Type B pancreatic cell (in vitro differentiated cells): ENCODE results near the gene LRCH1. TPM values are rescaled to one million over a fixed set of nuclear protein-coding genes. Genes with fewer than 3 reads are reported as not detected.
A peak's percentile ranks its signal among the peaks of the same experiment; 100 is the strongest.

Experiments used
- DNase-seq: peaks from one replicate; pipeline ENCODE4 v3.0.0; 2021; ENCODE audit warnings: mixed read lengths; ENCODE audit not compliant: unreplicated experiment; ENCODE audit errors: extremely low spot score
- H3K27ac Mint-ChIP-seq: 2 replicates; pipeline ENCODE4 v1.8.0; 2021; ENCODE audit warnings: mild to moderate bottlenecking, mixed read lengths
- H3K27me3 Mint-ChIP-seq: 2 replicates; pipeline ENCODE4 v1.8.0; 2021; ENCODE audit warnings: mixed read lengths
- H3K36me3 Mint-ChIP-seq: 2 replicates; pipeline ENCODE4 v1.8.0; 2021; ENCODE audit warnings: mixed read lengths
- H3K4me1 Mint-ChIP-seq: one replicate; pipeline ENCODE4 v1.8.0; 2021; ENCODE audit warnings: mixed read lengths; ENCODE audit not compliant: unreplicated experiment
- H3K4me3 Mint-ChIP-seq: 2 replicates; pipeline ENCODE4 v1.8.0; 2021; ENCODE audit warnings: mild to moderate bottlenecking, mixed read lengths
- H3K9me3 Mint-ChIP-seq: 2 replicates; pipeline ENCODE4 v1.8.0; 2021; ENCODE audit warnings: mixed read lengths
- total RNA-seq: library from RNA; stranded (reverse); gene quantifications from 2 replicates; pipeline ENCODE4 v1.2.1, GENCODE V29; 2021; ENCODE audit warnings: low replicate concordance
- TF ChIP-seq, protein P1 (sequence below): fragments of 200-600 bp; sonication (generic); conservative IDR thresholded peaks from 2 replicates; pipeline ENCODE4 v1.5.0; 2021; ENCODE audit warnings: antibody characterized with exemption, mild to moderate bottlenecking

LRCH1 gene
- total RNA-seq, 1 donor from 2014 or later = 23.0 TPM

GRCh38 chr13:46664195-46664594 lies 111.2 kb downstream of the LRCH1 start:
- no peak for DNase-seq
- Mint-ChIP-seq H3K9me3 (no peaks in the 10 kb centered on the region), H3K36me3 (peaks cover 11% of the 10 kb centered on the region), H3K27me3 (no peaks in the 10 kb centered on the region), H3K27ac (no peak overlapping the region), H3K4me3 (no peak overlapping the region), H3K4me1 (peaks cover 66% of the 10 kb centered on the region)
- TF ChIP-seq, protein P1, sequence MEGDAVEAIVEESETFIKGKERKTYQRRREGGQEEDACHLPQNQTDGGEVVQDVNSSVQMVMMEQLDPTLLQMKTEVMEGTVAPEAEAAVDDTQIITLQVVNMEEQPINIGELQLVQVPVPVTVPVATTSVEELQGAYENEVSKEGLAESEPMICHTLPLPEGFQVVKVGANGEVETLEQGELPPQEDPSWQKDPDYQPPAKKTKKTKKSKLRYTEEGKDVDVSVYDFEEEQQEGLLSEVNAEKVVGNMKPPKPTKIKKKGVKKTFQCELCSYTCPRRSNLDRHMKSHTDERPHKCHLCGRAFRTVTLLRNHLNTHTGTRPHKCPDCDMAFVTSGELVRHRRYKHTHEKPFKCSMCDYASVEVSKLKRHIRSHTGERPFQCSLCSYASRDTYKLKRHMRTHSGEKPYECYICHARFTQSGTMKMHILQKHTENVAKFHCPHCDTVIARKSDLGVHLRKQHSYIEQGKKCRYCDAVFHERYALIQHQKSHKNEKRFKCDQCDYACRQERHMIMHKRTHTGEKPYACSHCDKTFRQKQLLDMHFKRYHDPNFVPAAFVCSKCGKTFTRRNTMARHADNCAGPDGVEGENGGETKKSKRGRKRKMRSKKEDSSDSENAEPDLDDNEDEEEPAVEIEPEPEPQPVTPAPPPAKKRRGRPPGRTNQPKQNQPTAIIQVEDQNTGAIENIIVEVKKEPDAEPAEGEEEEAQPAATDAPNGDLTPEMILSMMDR = no peak

DNA sequence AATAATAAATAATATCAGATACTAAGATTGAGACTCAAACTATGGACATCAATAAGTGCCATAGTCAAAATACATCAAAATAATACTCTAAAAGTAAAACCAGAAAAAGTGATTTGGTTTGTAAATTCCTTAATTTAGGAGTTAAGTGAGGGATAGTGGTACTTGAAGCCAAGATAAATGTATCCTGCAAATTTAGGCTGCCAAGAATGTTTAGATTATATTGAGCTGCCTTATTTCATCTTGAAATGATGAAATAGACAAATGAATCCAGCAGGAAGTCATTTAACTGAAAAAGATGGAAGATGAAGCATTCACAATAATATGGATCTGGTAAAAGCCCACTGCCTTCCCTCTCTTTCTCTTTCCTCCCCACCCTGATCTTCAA lies 112.3 kb downstream of the LRCH1 start:
- H3K4me3 Mint-ChIP-seq = peak overlapping the region; percentile 44
- peak overlapping the region; percentile 74 for H3K27ac Mint-ChIP-seq
- H3K4me1 Mint-ChIP-seq = peaks cover 65% of the 10 kb centered on the region
- H3K9me3 Mint-ChIP-seq = no peaks in the 10 kb centered on the region
- H3K27me3 Mint-ChIP-seq = no peaks in the 10 kb centered on the region
- peaks cover 10% of the 10 kb centered on the region for H3K36me3 Mint-ChIP-seq
- TF ChIP-seq, protein P1 = no peak
- DNase-seq = no peak

DNA sequence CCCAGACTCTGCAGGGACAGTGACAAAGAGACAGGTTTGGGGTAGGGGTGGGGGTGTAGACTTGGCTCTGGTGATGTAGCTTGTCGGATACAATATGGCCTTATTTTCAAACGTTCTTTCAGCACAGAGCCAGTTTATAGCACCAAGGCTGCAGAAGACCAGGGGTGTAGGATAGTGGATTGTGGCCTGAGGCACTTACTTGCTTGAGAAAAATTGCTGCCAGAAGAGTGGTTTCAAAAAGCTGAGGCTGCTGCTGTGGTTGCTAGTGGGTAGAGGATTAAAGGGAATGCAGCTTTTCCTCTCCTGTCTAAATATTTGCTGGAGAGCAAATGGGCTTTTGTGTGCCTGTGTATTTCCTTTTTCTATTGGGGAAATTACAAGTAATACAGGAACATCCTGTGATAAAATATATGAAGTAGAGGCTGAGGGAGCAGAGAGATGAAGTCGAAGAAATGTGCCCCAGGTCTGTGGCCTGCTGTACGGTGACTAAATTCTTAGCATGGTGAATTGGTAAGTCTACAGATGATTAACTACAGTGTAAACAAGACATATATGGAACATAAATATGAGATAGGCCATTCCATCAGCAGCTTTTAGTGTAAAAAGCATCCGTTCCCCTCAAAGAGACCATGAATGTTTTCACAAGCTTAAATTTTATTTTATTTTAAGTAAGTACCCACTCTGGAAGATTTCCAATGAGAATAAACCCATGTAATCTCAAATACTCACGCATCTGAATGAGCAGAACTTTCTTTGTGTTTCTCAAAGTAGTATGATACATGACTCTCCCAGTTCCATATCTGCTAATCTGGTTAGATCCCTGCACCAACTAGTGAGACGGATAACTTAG lies 112.9 kb downstream of the LRCH1 start:
- peaks cover 10% of the 10 kb centered on the region for H3K36me3 Mint-ChIP-seq
- H3K4me1 Mint-ChIP-seq = peaks cover 65% of the 10 kb centered on the region
- H3K27ac Mint-ChIP-seq = peak overlapping the region; percentile 74
- H3K9me3 Mint-ChIP-seq = no peaks in the 10 kb centered on the region
- H3K27me3 Mint-ChIP-seq = no peaks in the 10 kb centered on the region
- no peak for DNase-seq
- TF ChIP-seq, protein P1 = no peak
- peak overlapping the region; percentile 44 for H3K4me3 Mint-ChIP-seq

- Mint-ChIP-seq H3K4me1 (peaks cover 63% of the 10 kb centered on the region), H3K4me3 (no peak overlapping the region)
- DNase-seq = no peak
Observed at GRCh38 chr13:46666727-46667456, 113.9 kb downstream of the LRCH1 start.

DNA sequence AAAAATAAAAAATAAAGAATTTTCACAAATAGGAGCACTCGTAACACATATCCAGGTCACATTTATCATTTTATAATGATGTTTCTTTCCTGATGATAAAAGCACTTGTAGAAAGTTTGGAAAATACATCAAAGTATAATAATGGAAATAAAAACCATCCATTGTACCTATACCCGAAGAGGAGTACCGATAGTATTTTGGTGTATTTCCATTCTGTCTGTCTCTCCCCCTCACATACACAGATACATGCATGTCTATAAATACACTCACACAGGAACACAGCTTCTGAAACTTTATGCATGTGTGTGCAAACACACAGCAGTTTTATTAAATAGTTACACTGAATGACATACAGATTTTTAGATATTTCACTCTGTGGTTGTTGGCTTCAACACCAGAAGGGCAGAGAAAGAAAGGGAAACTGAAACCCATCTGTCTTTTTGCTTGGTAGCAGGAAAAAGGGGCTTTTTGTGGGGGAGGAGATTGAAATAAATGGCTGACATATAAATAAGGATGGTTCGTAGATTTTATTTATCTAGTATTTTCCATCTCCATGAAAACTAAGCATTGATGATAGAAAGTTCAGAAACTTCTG lies 114.8 kb downstream of the LRCH1 start:
- Mint-ChIP-seq H3K9me3 (no peaks in the 10 kb centered on the region), H3K27ac (no peak overlapping the region), H3K27me3 (no peaks in the 10 kb centered on the region), H3K4me1 (peaks cover 58% of the 10 kb centered on the region), H3K4me3 (no peak overlapping the region), H3K36me3 (peaks cover 24% of the 10 kb centered on the region)
- DNase-seq = no peak
- TF ChIP-seq, protein P1 = no peak

More at GRCh38 chr13:46666727-46667456, 113.9 kb downstream of the LRCH1 start:
- Mint-ChIP-seq H3K36me3 (peaks cover 16% of the 10 kb centered on the region), H3K27me3 (no peaks in the 10 kb centered on the region), H3K27ac (no peak overlapping the region), H3K9me3 (no peaks in the 10 kb centered on the region)
- TF ChIP-seq, protein P1 = peak; percentile 41
